ENCODE measurements around the gene SLC36A3.
"Not testable (repeated sequence)": the region's sequence is repeated elsewhere in the genome, so short reads cannot be mapped to it uniquely, and the experiment has no call there.

SLC36A3 gene

GRCh38 chr5:151258201-151258611, 45.4 kb downstream of the SLC36A3 start:
- DNase-seq: no peak

DNA sequence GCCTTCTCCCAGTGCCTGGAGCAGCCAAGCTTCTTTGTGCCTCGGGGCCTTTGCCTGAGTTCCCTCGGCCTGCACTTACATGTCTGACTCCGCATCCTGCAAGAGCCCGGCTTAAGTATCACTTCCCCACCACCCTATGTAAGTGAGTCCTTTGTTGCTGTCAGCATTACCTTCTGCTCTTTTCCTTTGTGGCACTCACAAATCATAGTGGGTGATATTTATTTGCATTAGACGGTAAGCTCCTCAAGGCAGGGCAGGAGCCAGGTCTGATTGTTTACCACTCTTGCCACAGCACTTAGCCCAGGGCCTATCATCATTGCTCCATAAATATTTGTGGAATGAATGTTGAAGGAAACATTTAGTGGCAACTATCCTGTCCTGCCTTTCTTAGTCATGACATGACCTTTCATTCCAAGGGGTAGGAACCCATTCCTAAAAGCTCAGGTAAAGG, 45.8 kb downstream of the SLC36A3 start:
- no peak for DNase-seq

DNA sequence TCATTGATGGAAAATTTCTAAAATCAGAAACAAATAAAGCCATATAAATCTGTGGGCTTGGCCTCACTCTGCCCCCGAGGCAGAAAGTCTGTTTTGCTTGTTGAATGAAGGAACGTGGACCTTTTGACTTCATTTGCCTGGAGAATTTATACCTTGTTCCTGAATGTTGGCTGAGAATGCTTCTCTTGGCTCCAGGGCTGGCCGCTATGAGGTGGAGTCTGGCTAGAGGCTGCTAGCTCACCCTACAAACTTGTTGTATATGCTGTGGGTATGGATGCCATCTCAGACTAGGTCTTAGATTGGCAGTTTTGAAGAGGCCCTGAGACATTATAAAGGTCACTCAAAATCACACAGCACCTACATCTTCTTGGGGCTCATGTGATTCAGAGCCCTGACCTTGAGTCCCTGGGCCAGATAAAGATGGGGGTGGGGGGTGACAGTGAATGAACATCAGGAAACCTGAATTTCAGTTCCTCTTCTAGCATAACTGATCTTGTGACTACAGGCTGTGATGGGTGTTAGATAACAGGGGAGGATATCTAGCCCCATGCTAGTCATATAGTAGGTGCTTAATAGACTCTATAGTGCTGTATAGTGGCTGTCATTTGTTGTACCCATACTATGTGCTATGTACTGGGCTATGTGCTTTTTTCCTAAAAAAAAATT, 47.8 kb downstream of the SLC36A3 start:
- no peak for DNase-seq

GRCh38 chr5:151254990-151255389, 48.6 kb downstream of the SLC36A3 start:
- not testable (repeated sequence) for DNase-seq

- DNase-seq: no peak
Observed at GRCh38 chr5:151254556-151254955, 49.0 kb downstream of the SLC36A3 start.

DNA sequence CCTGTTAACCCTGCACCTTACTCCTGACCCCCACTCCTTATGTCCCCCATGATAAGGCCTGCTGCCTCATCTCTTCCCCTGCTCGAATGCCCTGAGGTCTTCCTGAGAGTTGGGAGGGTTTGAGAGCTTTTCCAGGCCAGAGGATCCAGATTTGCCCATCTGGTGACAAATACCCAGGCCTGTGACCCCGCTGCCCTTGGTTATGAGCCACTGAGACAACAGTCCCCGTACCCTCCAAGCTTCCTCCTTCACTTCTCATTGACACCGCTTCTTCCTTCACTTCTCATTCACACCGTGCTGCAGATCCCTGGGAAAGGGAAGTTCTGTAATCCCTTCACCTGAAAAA, 50.0 kb downstream of the SLC36A3 start:
- DNase-seq: no peak

DNA sequence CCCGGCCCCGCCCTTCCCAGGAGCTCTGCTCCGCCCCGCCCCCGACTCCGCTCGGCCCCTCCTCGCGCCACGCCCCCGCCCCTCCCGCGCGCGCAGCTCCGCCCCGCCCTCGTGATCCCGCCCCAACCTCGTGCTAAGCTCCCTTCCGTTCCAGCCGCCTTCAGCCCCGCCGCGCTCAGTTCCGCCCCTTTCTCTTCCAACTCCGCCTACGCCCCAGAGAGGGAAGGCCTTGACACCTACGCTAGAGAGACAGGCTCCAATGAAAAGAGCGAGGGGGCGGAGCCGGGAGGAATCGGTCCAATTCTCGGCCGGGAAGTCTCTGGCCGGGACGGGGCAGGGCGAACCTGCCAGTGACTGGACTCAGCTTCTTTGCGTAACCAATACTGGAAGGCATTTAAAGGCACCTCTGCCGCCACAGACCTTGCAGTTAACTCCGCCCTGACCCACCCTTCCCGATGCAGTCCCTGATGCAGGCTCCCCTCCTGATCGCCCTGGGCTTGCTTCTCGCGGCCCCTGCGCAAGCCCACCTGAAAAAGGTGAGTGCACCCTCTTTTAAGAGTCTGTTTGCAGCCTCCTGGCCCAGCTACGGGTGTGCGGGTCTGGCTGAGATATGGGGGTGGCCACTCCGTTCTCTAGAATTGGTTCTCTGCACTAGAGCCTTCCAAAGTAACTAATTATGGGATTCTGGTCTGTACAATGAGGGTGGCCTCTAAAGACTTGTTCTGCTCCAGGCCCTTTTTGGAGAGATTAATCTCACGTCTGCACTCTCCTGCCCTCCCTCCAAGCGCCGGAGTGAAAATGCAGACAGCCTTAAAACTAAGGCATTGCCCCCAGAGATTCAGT, 50.6 kb downstream of the SLC36A3 start, which contains the start of gene GM2A:
GM2A (plus strand) TSS at position 424 of the 843 bp plus-strand sequence; CDS start at position 456, 32 bp downstream.
- DNase-seq: peak; percentile 98

DNA sequence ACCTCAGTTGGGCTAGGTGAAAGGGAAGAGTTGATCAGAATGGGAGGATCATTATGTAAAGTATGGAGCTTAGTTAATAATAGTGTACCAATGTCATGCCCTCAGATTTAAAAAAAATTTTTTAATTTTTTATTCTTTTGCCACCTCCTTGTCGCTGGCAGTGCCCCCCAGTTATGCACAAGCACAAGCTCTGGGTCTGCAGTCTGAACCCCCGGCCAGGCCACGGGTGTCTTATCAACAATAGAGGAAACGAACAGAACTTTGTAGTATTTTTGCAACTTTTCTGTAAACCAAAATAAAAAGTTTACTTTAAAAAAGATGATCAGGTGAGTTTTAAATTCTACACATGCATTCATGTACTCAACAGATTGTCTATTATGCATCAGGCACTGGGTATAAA, 51.9 kb downstream of the SLC36A3 start:
- DNase-seq: no peak

DNA sequence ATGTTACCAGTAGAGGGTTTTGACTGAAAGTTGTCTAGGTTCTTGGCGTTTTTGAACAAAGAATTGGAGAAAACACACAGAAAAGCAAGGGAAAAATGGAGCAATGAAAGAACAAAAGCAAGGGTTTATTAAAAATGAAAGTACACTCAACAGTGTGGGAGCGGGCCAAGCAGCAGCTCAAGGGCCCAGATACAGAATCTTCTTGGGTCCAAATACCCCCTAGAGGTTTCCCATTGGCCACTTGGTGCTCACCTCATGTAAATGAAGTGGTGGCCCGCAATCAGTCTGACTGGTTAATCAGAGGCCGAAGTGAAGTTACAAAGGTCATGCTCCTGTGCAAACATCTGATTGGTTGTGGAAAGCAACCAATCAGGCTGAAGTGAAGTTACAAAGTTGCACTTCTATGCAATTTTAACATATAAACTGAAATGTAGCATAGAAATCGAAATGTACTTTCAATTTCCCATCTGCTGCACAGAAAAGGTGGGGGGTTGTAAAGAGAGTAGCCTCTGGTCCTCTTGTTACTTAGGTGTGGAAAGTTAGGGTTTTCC, 52.5 kb downstream of the SLC36A3 start:
- no peak for DNase-seq

DNA sequence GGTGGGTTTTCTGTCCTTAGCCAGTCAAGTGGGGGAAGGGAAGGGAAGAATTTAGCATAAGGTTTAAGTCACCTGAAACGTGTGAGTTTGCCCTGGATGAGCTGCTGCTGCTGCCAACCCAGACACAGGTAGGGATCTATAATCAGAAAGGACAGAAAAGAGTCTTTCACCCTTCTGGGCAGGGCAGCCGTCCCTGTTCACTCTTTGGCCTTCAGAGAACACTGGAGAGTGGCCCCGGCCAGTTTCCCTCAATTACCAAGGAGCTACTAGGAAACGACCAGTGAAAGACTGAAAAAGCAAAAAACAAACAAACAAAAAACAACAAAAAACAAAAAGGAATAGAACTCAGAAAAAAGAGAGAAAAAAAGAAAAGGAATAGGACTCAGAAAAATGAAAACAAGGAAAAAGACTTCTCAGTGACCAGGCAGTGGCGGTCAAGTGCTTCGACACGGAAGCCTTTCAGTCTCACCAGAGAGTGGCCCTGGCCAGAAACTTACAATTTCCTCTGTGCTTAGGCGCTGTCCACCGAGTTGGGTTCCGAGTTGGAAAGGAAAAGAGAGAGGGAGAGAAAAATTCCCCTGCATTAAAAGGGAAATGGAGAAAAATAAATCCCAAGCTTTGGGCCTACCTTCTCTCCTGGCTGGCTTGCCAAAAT, 53.1 kb downstream of the SLC36A3 start:
- no peak for DNase-seq

DNA sequence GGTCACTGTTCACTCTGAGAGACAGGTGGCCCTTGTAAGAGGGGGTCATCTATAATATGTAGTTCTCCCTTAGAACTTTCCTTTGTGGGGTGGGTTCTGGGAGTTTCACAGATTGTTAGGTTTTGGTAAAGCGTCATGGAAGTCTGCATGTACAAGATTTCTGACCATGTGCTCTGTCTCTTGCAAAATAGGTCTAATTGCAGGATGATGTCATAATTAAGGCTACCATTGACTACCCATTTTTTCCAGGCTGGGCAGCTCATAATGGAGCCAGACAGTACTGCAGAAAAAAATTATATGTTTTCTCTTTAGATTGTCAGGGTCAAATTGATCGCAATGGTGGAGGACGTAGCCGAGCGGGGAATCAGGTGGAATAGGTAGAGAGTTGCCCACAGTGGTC, 54.3 kb downstream of the SLC36A3 start:
- DNase-seq: no peak

GRCh38 chr5:151248651-151249050, 54.9 kb downstream of the SLC36A3 start:
- no peak for DNase-seq

GRCh38 chr5:151245680-151246219, 57.8 kb downstream of the SLC36A3 start:
- no peak for DNase-seq

DNA sequence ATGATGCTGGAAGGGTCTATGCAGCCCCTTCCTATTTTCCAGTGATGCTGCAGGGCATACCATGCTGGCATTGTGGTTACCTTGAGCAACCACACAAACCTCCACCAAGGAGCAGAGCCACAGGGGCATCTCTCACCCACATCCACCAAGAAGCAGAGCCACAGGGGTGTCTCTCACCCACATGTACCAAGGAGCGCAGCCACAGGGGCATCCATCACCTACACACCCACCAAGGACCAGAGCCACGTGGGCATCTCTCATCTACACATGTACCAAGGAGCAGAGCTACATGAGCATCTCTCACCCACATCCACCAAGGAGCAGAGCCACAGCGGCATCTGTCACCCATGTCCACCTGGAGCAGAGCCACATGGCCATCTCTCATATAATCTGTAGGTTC, 59.4 kb downstream of the SLC36A3 start:
- no peak for DNase-seq

DNA sequence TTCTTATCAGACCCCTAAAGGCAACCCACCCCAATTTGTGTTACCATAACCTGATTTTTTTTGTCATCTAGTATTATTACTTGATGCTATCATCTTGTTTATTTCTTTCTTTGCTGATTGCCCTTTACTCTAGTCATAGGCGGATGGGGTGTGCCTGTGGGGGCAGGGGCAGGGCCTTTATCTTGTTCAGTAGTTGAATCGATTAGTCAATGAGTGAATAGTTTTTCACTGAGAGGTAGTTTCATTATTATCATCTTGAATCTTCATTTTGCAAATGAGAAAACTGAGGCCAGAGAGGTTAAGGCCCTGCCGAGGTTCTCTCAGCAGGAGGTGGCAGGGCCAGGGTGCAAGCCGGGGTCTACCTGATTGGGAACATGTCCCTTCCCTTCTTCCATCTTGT, 60.0 kb downstream of the SLC36A3 start:
- no peak for DNase-seq

DNA sequence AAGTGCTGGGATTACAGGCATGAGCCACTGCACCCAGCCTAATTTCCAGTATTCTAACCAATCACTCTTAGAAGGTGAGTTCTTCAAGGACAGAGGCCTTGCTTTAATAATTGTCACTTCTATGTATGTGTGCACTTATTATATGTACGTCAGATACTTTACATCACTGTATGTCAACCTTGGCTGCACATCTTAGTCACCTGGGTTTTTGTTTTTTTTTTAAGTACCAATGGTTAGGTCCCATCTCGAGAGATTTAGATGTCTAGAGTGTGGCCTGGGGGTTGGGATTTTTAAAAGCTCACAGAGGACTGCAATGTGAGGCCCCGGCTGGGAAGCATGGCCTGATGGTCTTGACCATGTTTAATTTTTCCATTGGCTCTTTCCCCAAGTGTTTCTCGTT, 60.4 kb downstream of the SLC36A3 start:
- no peak for DNase-seq

- DNase-seq: no peak
Observed at GRCh38 chr5:151240924-151241635, 62.5 kb downstream of the SLC36A3 start.

GRCh38 chr5:151240268-151240835, 63.2 kb downstream of the SLC36A3 start:
- DNase-seq: not testable (repeated sequence)

- DNase-seq: peak; percentile 86
Observed at GRCh38 chr5:151239237-151239861, 64.2 kb downstream of the SLC36A3 start.

DNA sequence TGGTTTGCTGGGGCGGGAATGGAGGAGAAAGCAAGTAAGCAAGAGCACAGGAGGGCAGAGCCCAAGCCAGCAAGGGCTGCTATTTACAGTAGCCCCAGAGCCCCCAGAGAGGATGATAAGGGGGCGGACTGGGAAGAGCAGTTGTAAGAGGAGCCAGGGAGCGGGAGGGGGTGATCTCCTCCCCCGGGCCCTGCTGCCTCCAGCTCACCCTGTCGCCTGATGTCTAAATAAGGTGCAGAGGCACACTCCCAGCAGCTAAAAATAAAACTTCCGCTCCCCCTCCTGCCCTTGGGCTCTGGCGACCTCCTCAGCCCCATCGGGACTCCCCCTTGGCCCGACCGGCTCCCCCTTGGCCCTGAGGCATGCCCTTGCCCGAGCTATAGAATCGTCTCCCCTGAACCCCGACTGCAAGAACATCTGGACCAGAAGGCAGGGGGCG, 65.2 kb downstream of the SLC36A3 start:
- DNase-seq: no peak

- DNase-seq: no peak
Observed at GRCh38 chr5:151237685-151238084, 65.9 kb downstream of the SLC36A3 start.

DNA sequence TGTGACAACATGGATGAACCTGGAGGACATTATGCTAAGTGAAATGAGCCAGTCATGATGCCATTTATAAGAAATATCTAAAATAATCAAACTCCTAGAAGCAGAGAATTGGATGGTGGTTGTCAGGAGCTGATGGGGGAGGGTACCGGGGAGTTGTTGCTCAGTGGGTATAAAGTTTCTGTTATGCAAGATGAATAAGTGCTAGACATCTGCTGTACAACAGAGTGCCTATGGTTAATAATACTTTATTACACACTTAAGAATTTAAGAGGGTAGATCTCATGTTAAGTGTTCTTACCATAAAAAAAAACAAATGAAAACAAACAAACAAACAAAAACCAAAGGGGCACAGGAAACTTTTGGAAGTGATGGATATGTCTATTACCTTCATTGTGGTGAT, 66.7 kb downstream of the SLC36A3 start:
- no peak for DNase-seq
